Activated naive CD4-positive, alpha-beta T cell treated with anti-CD3 and anti-CD28 coated beads, Interleukin-2, amount 50 U/mL, for 72 hours (primary cell): ENCODE measurements around the gene PLA1A. TPM values are rescaled to one million over a fixed set of nuclear protein-coding genes. Genes with fewer than 3 reads are reported as not detected.
A peak's percentile ranks its signal among the peaks of the same experiment; 100 is the strongest.

Source experiments
- ATAC-seq, 2 donors: fragments of 150-1000 bp; cut with Tn5 transposase; 2 replicates each; pipeline ENCODE4 v1.10.0; 2021; ENCODE audit warnings: mild to moderate bottlenecking in 2 of 2, moderate library complexity in 2 of 2
- DNase-seq, 2 donors: peaks; one replicate each; pipeline ENCODE4 v3.0.0; 2021 to 2022; ENCODE audit warnings: low spot score in 2 of 2
- H3K27ac Mint-ChIP-seq, 2 donors: one replicate each; pipeline ENCODE4 v1.8.0; 2022; ENCODE audit warnings: mild to moderate bottlenecking in 2 of 2, mixed read lengths in 2 of 2
- H3K36me3 Mint-ChIP-seq, 2 donors: one replicate each; pipeline ENCODE4 v1.8.0; 2022; ENCODE audit warnings: mixed read lengths in 2 of 2
- H3K9me3 Mint-ChIP-seq, 2 donors: one replicate each; pipeline ENCODE4 v1.8.0; 2022; ENCODE audit warnings: mixed read lengths in 2 of 2
- total RNA-seq, 2 donors: library from RNA; stranded (reverse); gene quantifications; one replicate each; pipeline ENCODE4 v1.2.3, GENCODE V29; 2022

Gene PLA1A
- total RNA-seq, 2 donors from 2014 or later = 0.52 TPM; not detected in 1

- peak; percentile 56 to 60 for ATAC-seq
- H3K36me3 Mint-ChIP-seq = peaks cover 9 to 28% of the 10 kb centered on the region in 2 donors
- DNase-seq = peak in 1 of 2 donors; percentile 19
- peak overlapping the region; percentile 98 for H3K27ac Mint-ChIP-seq
- H3K9me3 Mint-ChIP-seq = peaks cover 5 to 10% of the 10 kb centered on the region in 2 donors
These were observed 42.0 kb downstream of the PLA1A start for GRCh38 chr3:119639494-119640350.

DNA sequence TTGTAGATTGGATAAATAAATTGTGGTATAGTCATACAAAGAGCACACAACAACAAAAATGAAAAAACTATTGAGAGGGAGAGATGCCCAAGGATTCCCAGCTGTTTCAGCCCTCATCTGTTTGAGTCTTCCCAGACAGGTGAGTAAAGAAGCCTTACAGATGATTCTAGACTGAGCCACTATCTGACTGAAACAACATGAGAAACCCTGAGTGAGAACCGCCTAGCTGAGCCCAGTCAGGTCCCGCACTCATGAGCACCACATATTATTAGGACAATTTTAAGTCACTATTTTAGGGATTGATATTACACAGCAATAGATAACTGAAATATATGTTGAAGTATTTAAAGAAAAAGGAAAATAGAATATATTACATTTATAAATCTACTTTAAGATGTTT, 43.7 kb downstream of the PLA1A start:
- no peak for ATAC-seq
- no peak for DNase-seq
- H3K9me3 Mint-ChIP-seq = peaks cover 5 to 10% of the 10 kb centered on the region in 2 donors
- H3K27ac Mint-ChIP-seq = no peak overlapping the region
- peaks cover 9 to 28% of the 10 kb centered on the region in 2 donors for H3K36me3 Mint-ChIP-seq

GRCh38 chr3:119642746-119643473, 45.2 kb downstream of the PLA1A start:
- Mint-ChIP-seq H3K36me3 (peaks cover 9 to 23% of the 10 kb centered on the region in 2 donors), H3K9me3 (peaks cover 5 to 10% of the 10 kb centered on the region in 2 donors), H3K27ac (peak overlapping the region; percentile 3 to 44)
- ATAC-seq (peak in 1 of 2 donors; percentile 46), DNase-seq (peak in 1 of 2 donors; percentile 12)

DNA sequence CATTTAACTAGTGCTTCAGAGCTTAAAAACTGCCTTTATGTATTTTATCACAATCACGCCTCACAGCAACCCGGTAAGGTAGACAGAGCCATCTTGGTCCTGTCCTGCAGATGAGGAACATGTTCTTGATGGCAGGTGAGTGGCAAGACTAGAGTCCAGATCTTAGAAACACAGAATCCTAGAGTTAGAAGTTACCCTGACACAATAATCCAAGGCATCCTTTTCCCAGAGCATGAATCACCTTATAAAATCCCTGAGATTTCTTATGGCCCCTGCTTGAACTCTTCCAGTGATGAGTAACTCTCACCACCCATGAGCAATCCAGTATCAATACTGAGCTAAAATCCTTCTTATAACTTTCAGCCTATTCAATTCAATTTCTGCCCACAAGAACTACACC, 45.8 kb downstream of the PLA1A start:
- no peak for DNase-seq
- peak overlapping the region; percentile 44 to 56 for H3K27ac Mint-ChIP-seq
- no peak for ATAC-seq
- peaks cover 9 to 21% of the 10 kb centered on the region in 2 donors for H3K36me3 Mint-ChIP-seq
- H3K9me3 Mint-ChIP-seq = peaks cover 5 to 10% of the 10 kb centered on the region in 2 donors

GRCh38 chr3:119644481-119644880, 46.8 kb downstream of the PLA1A start:
- Mint-ChIP-seq H3K36me3 (peaks cover 8 to 21% of the 10 kb centered on the region in 2 donors), H3K27ac (peak overlapping the region in 1 of 2 donors; percentile 44), H3K9me3 (peaks cover 4 to 10% of the 10 kb centered on the region in 2 donors)
- ATAC-seq (no peak), DNase-seq (no peak)

GRCh38 chr3:119645813-119646212, 48.1 kb downstream of the PLA1A start:
- Mint-ChIP-seq H3K27ac (peak overlapping the region in 1 of 2 donors; percentile 22), H3K36me3 (peaks cover 0 to 8% of the 10 kb centered on the region in 2 donors), H3K9me3 (peaks cover 0 to 5% of the 10 kb centered on the region in 2 donors)
- no peak for ATAC-seq
- no peak for DNase-seq

GRCh38 chr3:119647171-119647570, 49.5 kb downstream of the PLA1A start:
- H3K36me3 Mint-ChIP-seq = no peaks in the 10 kb centered on the region
- DNase-seq = no peak
- H3K9me3 Mint-ChIP-seq = no peaks in the 10 kb centered on the region
- ATAC-seq = no peak
- H3K27ac Mint-ChIP-seq = no peak overlapping the region

DNA sequence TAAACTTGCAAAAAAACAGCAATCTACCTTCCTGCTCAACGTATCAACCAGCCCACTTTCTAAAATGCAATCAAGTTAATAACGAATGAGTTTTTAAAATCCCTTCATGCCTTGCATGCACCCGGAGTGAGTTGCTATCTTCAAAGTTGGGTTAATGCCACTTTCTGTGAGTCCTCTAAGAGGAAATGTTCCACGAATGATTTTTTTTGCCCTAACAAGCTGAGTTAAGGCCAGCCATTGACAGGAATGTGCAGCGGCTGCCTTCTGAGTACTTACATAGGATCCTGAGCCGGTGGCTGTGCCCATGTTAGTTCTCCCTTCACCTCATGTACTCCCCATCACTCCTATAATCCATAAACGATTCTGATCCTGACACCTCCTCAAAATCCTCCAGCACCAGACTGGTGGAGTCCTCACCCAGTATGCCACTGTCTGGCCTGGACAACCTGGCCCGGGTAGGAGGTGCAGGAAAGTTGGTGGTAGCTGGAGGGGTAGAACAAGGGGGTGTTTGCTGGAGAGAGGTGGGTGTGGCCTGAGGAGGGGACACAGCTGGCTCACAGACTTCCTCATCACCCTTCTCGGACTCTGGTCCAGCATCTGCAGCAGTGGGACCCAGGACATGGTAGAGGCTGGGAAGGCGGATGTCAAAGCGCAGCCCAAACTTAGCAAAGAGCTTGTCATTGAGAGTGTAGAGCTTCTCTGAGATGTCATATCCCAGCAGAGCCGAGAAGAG, 50.3 kb downstream of the PLA1A start:
- H3K9me3 Mint-ChIP-seq = no peaks in the 10 kb centered on the region

GRCh38 chr3:119649761-119650160, 52.1 kb downstream of the PLA1A start:
- ATAC-seq (no peak), DNase-seq (no peak)
- H3K9me3 Mint-ChIP-seq = no peaks in the 10 kb centered on the region
- no peaks in the 10 kb centered on the region for H3K36me3 Mint-ChIP-seq
- peak overlapping the region in 1 of 2 donors; percentile 27 for H3K27ac Mint-ChIP-seq

More for the DNA sequence above, 50.3 kb downstream of the PLA1A start:
- Mint-ChIP-seq H3K27ac (no peak overlapping the region), H3K36me3 (no peaks in the 10 kb centered on the region)
- ATAC-seq = no peak
- DNase-seq = no peak

DNA sequence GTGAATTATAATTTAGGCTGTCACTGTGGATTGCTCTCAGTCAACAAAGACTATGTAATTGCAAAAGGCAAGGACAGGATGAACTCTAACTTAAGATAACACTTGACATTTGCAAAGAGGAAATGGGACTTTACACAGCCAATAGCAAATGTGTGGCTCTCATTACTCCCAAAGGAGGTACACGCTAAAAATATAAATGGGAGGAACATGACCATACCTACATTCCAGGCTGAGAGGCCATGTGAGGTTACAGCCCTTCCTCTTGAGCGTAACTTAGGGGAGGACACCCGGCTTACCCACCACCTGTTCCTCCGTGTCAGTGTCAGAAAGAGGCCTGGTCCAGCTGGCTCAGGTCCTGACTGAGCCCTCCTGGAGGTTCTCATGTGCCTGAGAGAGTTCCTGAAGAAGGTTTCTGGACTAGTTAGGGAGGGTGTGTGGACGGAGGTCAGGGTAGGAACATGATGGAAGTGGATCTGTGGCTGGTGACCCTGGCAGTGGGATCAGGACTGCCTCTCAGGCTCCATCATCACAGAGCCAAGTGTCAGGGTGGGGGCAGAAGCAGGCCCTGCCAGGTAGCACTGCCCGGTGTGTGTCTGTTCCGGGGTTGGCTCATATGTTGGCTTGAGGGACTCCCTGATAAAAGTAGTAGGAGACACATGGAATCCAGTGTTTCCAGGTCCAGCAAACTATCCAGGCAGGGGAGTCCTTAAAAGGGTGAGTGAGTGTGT, 54.8 kb downstream of the PLA1A start:
- Mint-ChIP-seq H3K27ac (no peak overlapping the region), H3K36me3 (no peaks in the 10 kb centered on the region), H3K9me3 (no peaks in the 10 kb centered on the region)
- DNase-seq (no peak), ATAC-seq (no peak)

- ATAC-seq = no peak
- H3K9me3 Mint-ChIP-seq = no peaks in the 10 kb centered on the region
- no peaks in the 10 kb centered on the region for H3K36me3 Mint-ChIP-seq
- no peak overlapping the region for H3K27ac Mint-ChIP-seq
- DNase-seq = no peak
These were observed 56.2 kb downstream of the PLA1A start for GRCh38 chr3:119653876-119654275.

GRCh38 chr3:119657887-119658702, 60.4 kb downstream of the PLA1A start:
- DNase-seq (no peak), ATAC-seq (no peak)
- Mint-ChIP-seq H3K27ac (no peak overlapping the region), H3K9me3 (no peaks in the 10 kb centered on the region), H3K36me3 (no peaks in the 10 kb centered on the region)

DNA sequence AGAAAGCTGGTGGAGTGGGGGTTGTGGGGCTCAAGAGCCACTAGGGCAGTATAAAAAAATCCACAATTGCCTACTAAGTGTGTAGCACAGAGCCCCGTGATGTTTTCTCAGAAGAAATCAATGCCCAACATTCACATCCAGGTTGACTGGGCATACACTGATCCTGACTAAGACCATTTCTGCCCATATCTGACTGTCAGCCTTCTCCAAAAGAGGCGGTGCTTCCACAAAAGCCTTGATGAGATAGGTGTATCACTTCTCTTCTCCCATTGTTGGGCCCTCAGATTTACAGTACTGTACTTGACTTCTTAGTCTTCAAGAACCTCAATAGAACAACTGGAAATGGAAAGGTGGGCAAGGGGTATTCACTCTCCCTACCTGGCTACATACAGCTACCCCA, 61.3 kb downstream of the PLA1A start:
- H3K27ac Mint-ChIP-seq = no peak overlapping the region
- DNase-seq = no peak
- no peaks in the 10 kb centered on the region for H3K36me3 Mint-ChIP-seq
- no peak for ATAC-seq
- no peaks in the 10 kb centered on the region for H3K9me3 Mint-ChIP-seq

GRCh38 chr3:119659606-119660291, 62.1 kb downstream of the PLA1A start:
- Mint-ChIP-seq H3K9me3 (no peaks in the 10 kb centered on the region), H3K27ac (no peak overlapping the region), H3K36me3 (no peaks in the 10 kb centered on the region)
- no peak for DNase-seq
- no peak for ATAC-seq
